Measurements from ENCODE around the gene IGSF8. TPM values are rescaled to one million over a fixed set of nuclear protein-coding genes. Genes with fewer than 3 reads are reported as not detected.

Gene IGSF8
- total and polyA plus RNA-seq, 2 donors (not counting 1 experiment from before 2014, with no cell fraction given), result 6.5 to 24.4 TPM

DNA sequence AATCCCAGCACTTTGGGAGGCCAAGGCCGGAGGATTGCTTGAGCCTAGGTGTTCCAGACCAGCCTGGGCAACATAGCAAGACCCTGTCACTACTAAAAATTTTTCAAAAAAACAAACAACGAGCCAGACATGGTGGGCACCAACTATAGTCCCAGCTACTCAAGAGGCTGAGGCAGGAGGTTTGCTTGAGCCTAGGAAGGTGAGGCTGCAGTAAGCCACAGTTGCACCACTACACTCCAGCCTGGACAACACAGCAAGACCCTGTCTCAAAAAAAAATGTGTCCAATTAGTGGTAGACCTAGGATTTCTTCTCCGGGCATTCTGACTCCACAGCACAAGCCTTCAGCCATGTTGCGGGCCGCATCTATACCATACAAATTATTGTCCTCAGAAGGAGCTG lies 6.7 kb upstream of the IGSF8 start:
- H3K4me2 ChIP-seq (ENCODE audit: extremely low read depth, insufficient read depth, low read length), result no peak overlapping the region
- peaks cover 9% of the 10 kb centered on the region for H3K27me3 ChIP-seq (ENCODE audit: control insufficient read depth, insufficient read depth, low read length)
- TF ChIP-seq, protein P1, sequence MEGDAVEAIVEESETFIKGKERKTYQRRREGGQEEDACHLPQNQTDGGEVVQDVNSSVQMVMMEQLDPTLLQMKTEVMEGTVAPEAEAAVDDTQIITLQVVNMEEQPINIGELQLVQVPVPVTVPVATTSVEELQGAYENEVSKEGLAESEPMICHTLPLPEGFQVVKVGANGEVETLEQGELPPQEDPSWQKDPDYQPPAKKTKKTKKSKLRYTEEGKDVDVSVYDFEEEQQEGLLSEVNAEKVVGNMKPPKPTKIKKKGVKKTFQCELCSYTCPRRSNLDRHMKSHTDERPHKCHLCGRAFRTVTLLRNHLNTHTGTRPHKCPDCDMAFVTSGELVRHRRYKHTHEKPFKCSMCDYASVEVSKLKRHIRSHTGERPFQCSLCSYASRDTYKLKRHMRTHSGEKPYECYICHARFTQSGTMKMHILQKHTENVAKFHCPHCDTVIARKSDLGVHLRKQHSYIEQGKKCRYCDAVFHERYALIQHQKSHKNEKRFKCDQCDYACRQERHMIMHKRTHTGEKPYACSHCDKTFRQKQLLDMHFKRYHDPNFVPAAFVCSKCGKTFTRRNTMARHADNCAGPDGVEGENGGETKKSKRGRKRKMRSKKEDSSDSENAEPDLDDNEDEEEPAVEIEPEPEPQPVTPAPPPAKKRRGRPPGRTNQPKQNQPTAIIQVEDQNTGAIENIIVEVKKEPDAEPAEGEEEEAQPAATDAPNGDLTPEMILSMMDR (conservative IDR thresholded peaks at IDR 0.05 in 1 of 2, IDR thresholded peaks at IDR 0.05 in 1 of 2; ENCODE audit: low read depth in 1 of 2, low read length in 2 of 2), result no peak
- no peak for TF ChIP-seq EZH2 (IDR thresholded peaks at IDR 0.05; ENCODE audit: low read length, missing control alignments)
- H3K36me3 ChIP-seq (ENCODE audit: control insufficient read depth, insufficient read depth, low read length), result no peaks in the 10 kb centered on the region
- H4K20me1 ChIP-seq (ENCODE audit: control insufficient read depth, extremely low read depth, insufficient read depth, low read length), result no peaks in the 10 kb centered on the region
- H3K4me1 ChIP-seq (ENCODE audit: control insufficient read depth, extremely low read depth, insufficient read depth, low read length), result peaks cover 2% of the 10 kb centered on the region
- DNase-seq (ENCODE audit: low read depth in 2 of 2), result no peak
- H3K4me3 ChIP-seq (replicated peaks in 1 of 4; ENCODE audit: control extremely low read depth in 1 of 4, insufficient read depth in 1 of 4, low read depth in 3 of 4, low read length in 4 of 4), result no peak overlapping the region
- H3K9ac ChIP-seq (ENCODE audit: insufficient read depth, low read length), result no peak overlapping the region
- no peaks in the 10 kb centered on the region for H3K9me3 ChIP-seq (ENCODE audit: control insufficient read depth, insufficient read depth, low read depth, low read length)
- no peak overlapping the region for H2AFZ ChIP-seq (ENCODE audit: low read length)
- no peak overlapping the region for H3K27ac ChIP-seq (ENCODE audit: insufficient read depth, low read length)
- H3K79me2 ChIP-seq (ENCODE audit: control insufficient read depth, insufficient read depth, low read length), result no peaks in the 10 kb centered on the region

DNA sequence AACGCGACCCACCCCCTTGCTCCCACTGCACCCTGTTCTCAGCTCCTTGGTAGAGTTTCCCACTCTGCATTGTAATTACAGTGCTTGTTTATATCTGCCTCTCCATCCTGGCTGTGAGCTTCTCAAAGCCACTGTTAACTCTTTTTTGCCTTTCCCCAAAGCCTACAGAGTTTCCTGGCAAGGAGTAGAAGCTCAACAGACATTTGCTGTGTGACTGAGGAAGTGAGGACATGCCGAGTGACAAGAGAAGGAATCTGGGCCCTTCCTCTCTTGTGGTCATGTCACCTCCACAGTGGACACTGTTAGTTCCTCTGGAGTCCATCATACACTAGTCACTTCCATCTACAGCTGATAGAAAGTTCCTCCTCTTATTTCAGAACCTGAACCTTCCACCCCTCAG lies 6.1 kb upstream of the IGSF8 start:
- no peak overlapping the region for H3K4me3 ChIP-seq (replicated peaks in 1 of 4; ENCODE audit: control extremely low read depth in 1 of 4, insufficient read depth in 1 of 4, low read depth in 3 of 4, low read length in 4 of 4)
- no peaks in the 10 kb centered on the region for H3K9me3 ChIP-seq (ENCODE audit: control insufficient read depth, insufficient read depth, low read depth, low read length)
- H3K4me1 ChIP-seq (ENCODE audit: control insufficient read depth, extremely low read depth, insufficient read depth, low read length), result peaks cover 2% of the 10 kb centered on the region
- no peaks in the 10 kb centered on the region for H4K20me1 ChIP-seq (ENCODE audit: control insufficient read depth, extremely low read depth, insufficient read depth, low read length)
- H3K4me2 ChIP-seq (ENCODE audit: extremely low read depth, insufficient read depth, low read length), result no peak overlapping the region
- no peaks in the 10 kb centered on the region for H3K79me2 ChIP-seq (ENCODE audit: control insufficient read depth, insufficient read depth, low read length)
- TF ChIP-seq, protein P1 (conservative IDR thresholded peaks at IDR 0.05 in 1 of 2, IDR thresholded peaks at IDR 0.05 in 1 of 2; ENCODE audit: low read depth in 1 of 2, low read length in 2 of 2), result no peak
- no peak for TF ChIP-seq EZH2 (IDR thresholded peaks at IDR 0.05; ENCODE audit: low read length, missing control alignments)
- no peak overlapping the region for H2AFZ ChIP-seq (ENCODE audit: low read length)
- no peaks in the 10 kb centered on the region for H3K36me3 ChIP-seq (ENCODE audit: control insufficient read depth, insufficient read depth, low read length)
- no peak overlapping the region for H3K9ac ChIP-seq (ENCODE audit: insufficient read depth, low read length)
- DNase-seq (ENCODE audit: low read depth in 2 of 2), result no peak
- no peak overlapping the region for H3K27ac ChIP-seq (ENCODE audit: insufficient read depth, low read length)
- H3K27me3 ChIP-seq (ENCODE audit: control insufficient read depth, insufficient read depth, low read length), result peaks cover 8% of the 10 kb centered on the region

DNA sequence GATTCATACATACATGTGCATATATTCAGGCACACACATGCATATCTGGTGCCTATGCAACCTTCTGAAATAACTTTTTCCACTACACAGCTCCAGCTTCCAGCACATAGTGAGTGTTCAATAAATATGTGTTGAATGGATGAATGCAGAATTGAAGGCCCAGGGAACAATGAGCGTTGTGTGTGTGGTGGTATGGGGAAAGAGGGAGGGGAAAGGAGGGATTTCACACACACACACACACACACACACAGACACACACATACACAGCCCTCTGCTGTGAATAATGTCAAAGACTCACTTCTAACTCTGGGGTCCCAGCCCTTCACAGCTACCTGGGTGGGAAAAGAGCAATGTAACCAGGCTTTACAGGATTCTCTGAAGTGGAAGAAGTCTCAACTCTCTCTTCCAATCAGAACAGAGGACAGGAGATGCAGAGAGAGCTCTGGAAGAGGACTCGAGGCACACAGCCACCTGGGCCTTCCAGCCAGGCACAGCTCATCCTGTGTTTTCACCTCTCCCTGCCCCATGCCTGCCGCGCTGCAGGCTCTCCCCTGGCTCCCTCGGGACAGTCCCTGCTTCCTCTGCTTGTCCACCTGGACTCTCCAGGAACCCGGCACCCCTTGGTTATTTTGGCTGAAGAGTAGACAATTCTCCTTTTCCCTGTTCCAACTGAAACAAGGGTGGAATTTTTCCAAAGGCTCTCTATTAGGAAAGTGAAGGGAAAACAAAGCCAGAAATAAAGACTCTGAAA lies 5.4 kb upstream of the IGSF8 start:
- no peaks in the 10 kb centered on the region for H3K79me2 ChIP-seq (ENCODE audit: control insufficient read depth, insufficient read depth, low read length)
- no peak overlapping the region for H2AFZ ChIP-seq (ENCODE audit: low read length)
- DNase-seq (ENCODE audit: low read depth in 2 of 2), result no peak

More for the DNA sequence above, 5.4 kb upstream of the IGSF8 start:
- Histone ChIP-seq H3K4me2 (ENCODE audit: extremely low read depth, insufficient read depth, low read length) (no peak overlapping the region), H3K36me3 (ENCODE audit: control insufficient read depth, insufficient read depth, low read length) (no peaks in the 10 kb centered on the region), H3K9ac (ENCODE audit: insufficient read depth, low read length) (no peak overlapping the region), H3K27ac (ENCODE audit: insufficient read depth, low read length) (no peak overlapping the region), H3K4me1 (ENCODE audit: control insufficient read depth, extremely low read depth, insufficient read depth, low read length) (peaks cover 2% of the 10 kb centered on the region), H3K9me3 (ENCODE audit: control insufficient read depth, insufficient read depth, low read depth, low read length) (no peaks in the 10 kb centered on the region), H3K4me3 (replicated peaks in 1 of 4; ENCODE audit: control extremely low read depth in 1 of 4, insufficient read depth in 1 of 4, low read depth in 3 of 4, low read length in 4 of 4) (no peak overlapping the region), H4K20me1 (ENCODE audit: control insufficient read depth, extremely low read depth, insufficient read depth, low read length) (no peaks in the 10 kb centered on the region), H3K27me3 (ENCODE audit: control insufficient read depth, insufficient read depth, low read length) (peaks cover 8% of the 10 kb centered on the region)
- TF ChIP-seq, protein P1 (conservative IDR thresholded peaks at IDR 0.05 in 1 of 2, IDR thresholded peaks at IDR 0.05 in 1 of 2; ENCODE audit: low read depth in 1 of 2, low read length in 2 of 2), result no peak
- no peak for TF ChIP-seq EZH2 (IDR thresholded peaks at IDR 0.05; ENCODE audit: low read length, missing control alignments)

Data from fibroblast of lung (primary cell).